Lower leg skin (tissue), 3 donors: ENCODE data around the gene FBLN1.

Experiments used
- POLR2A ChIP-seq, 2 donors: fragments of 450-650 bp; IDR thresholded peaks; one replicate each; pipeline ENCODE4 v1.6.1; 2016 to 2017; ENCODE audit warnings: antibody characterized with exemption in 2 of 2, mild to moderate bottlenecking in 1 of 2, moderate library complexity in 1 of 2
- TF ChIP-seq, protein P1 (sequence below), 3 donors: fragments of 450-650 bp; IDR thresholded peaks; one replicate each; pipeline ENCODE4 v1.5.1; 2016; ENCODE audit warnings: antibody characterized with exemption in 3 of 3, mild to moderate bottlenecking in 3 of 3, moderate library complexity in 2 of 3

DNA sequence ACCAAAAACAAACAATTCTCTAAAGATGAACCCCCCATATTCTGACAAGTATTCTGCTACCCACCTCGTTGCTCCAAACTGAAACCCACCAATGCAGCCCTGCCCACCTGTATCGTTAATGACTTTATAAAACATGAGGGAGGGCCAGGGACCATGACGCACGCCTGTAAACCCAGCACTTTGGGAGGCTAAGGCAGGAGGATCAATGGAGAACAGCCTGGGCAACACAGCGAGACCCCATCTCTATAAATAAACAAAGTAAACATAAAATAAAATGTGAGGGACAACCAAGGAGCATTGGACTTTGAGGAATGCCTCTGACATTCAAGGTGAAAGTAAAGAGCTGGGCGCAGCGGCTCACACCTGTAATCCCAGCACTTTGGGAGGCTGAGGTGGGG lies 129.2 kb downstream of the FBLN1 start:
- TF ChIP-seq, protein P1, sequence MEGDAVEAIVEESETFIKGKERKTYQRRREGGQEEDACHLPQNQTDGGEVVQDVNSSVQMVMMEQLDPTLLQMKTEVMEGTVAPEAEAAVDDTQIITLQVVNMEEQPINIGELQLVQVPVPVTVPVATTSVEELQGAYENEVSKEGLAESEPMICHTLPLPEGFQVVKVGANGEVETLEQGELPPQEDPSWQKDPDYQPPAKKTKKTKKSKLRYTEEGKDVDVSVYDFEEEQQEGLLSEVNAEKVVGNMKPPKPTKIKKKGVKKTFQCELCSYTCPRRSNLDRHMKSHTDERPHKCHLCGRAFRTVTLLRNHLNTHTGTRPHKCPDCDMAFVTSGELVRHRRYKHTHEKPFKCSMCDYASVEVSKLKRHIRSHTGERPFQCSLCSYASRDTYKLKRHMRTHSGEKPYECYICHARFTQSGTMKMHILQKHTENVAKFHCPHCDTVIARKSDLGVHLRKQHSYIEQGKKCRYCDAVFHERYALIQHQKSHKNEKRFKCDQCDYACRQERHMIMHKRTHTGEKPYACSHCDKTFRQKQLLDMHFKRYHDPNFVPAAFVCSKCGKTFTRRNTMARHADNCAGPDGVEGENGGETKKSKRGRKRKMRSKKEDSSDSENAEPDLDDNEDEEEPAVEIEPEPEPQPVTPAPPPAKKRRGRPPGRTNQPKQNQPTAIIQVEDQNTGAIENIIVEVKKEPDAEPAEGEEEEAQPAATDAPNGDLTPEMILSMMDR (IDR thresholded peaks at IDR 0.05): no peak
- no peak for TF ChIP-seq POLR2A (IDR thresholded peaks at IDR 0.05)
